ENCODE data around the gene UGT2A3.

- TF ChIP-seq CTCF (IDR thresholded peaks at IDR 0.05) (no peak), POLR2A (IDR thresholded peaks at IDR 0.05) (no peak), POLR2AphosphoS5 (IDR thresholded peaks at IDR 0.05) (no peak)
Measured at GRCh38 chr4:68953056-68953596, 1.5 kb upstream of the UGT2A3 start.
